Liver (tissue), 9 donors: ENCODE data around the gene BHLHA15. TPM values are rescaled to one million over a fixed set of nuclear protein-coding genes. Genes with fewer than 3 reads are reported as not detected.

Experiments
- DNase-seq: peaks from one replicate; pipeline ENCODE4 v3.0.0-alpha.2; 2017; ENCODE audit warnings: low spot score
- H3K27ac ChIP-seq, 2 donors: one replicate each; pipeline ENCODE4 v1.7.0; 2013; ENCODE audit warnings: inconsistent platforms in 2 of 2, low read length in 2 of 2, control low read depth in 1 of 2, low read depth in 1 of 2, mild to moderate bottlenecking in 1 of 2
- H3K27me3 ChIP-seq, 4 donors: one replicate each; pipeline versions ENCODE4 v1.6.1 to v1.7.0; 2013; ENCODE audit warnings: low read length in 3 of 4, inconsistent platforms in 1 of 4, mild to moderate bottlenecking in 1 of 4, moderate library complexity in 1 of 4; ENCODE audit not compliant: control insufficient read depth in 4 of 4, insufficient read depth in 4 of 4
- H3K36me3 ChIP-seq, 4 donors: one replicate each; pipeline versions ENCODE4 v1.6.1 to v1.7.0; 2013; ENCODE audit warnings: low read length in 3 of 4, mild to moderate bottlenecking in 3 of 4, low read depth in 1 of 4, moderate library complexity in 1 of 4; ENCODE audit not compliant: control insufficient read depth in 4 of 4, insufficient read depth in 3 of 4
- H3K4me1 ChIP-seq, 4 donors: one replicate each; pipeline versions ENCODE4 v1.6.1 to v1.7.0; 2013; ENCODE audit warnings: low read length in 3 of 4, mild to moderate bottlenecking in 3 of 4, moderate library complexity in 1 of 4; ENCODE audit not compliant: control insufficient read depth in 4 of 4, insufficient read depth in 4 of 4
- H3K4me3 ChIP-seq, 3 donors: one replicate each; pipeline versions ENCODE4 v1.6.1 to v1.7.0; 2013; ENCODE audit warnings: low read length in 3 of 3, control low read depth in 1 of 3, low read depth in 1 of 3, mild to moderate bottlenecking in 1 of 3
- H3K9ac ChIP-seq, 2 donors: one replicate each; pipeline ENCODE4 v1.7.0; 2013; ENCODE audit warnings: low read length in 2 of 2, mild to moderate bottlenecking in 2 of 2, moderate library complexity in 2 of 2, control low read depth in 1 of 2, low read depth in 1 of 2
- H3K9me3 ChIP-seq, 4 donors: one replicate each; pipeline versions ENCODE4 v1.6.1 to v1.7.0; 2013; ENCODE audit warnings: low read length in 3 of 4; ENCODE audit not compliant: control insufficient read depth in 4 of 4
- ATF3 ChIP-seq: IDR thresholded peaks from 2 replicates; pipeline ENCODE4 v1.6.1; 2016; ENCODE audit warnings: antibody characterized with exemption
- EGR1 ChIP-seq, 2 donors: IDR thresholded peaks; 2 replicates each; pipeline ENCODE4 v1.6.1; 2016 to 2018; ENCODE audit warnings: antibody characterized with exemption in 2 of 2, low read depth in 2 of 2
- FOXA1 ChIP-seq: IDR thresholded peaks from 2 replicates; pipeline ENCODE4 v1.6.1; 2016; ENCODE audit warnings: antibody characterized with exemption
- FOXA2 ChIP-seq: IDR thresholded peaks from 2 replicates; pipeline ENCODE4 v1.6.1; 2016; ENCODE audit warnings: antibody characterized with exemption
- GABPA ChIP-seq, 2 donors: IDR thresholded peaks in 1 of 2; conservative IDR thresholded peaks in 1 of 2; 2 replicates each; pipeline ENCODE4 v1.6.1; 2016; ENCODE audit warnings: antibody characterized with exemption in 2 of 2, mild to moderate bottlenecking in 1 of 2, moderate library complexity in 1 of 2
- HNF4A ChIP-seq, 2 donors: conservative IDR thresholded peaks; 2 replicates each; pipeline ENCODE4 v1.6.1; 2016; ENCODE audit warnings: antibody characterized with exemption in 2 of 2, mild to moderate bottlenecking in 2 of 2
- HNF4G ChIP-seq: IDR thresholded peaks from 2 replicates; pipeline ENCODE4 v1.6.1; 2016; ENCODE audit warnings: antibody characterized with exemption
- JUND ChIP-seq, 2 donors: IDR thresholded peaks; 2 replicates each; pipeline ENCODE4 v1.6.1; 2016; ENCODE audit warnings: antibody characterized with exemption in 2 of 2
- NR2F2 ChIP-seq: IDR thresholded peaks from 2 replicates; pipeline ENCODE4 v1.6.1; 2016; ENCODE audit warnings: antibody characterized with exemption
- REST ChIP-seq: IDR thresholded peaks from 2 replicates; pipeline ENCODE4 v1.6.1; 2016; ENCODE audit warnings: antibody characterized with exemption, mild to moderate bottlenecking
- SP1 ChIP-seq: IDR thresholded peaks from 2 replicates; pipeline ENCODE4 v1.6.1; 2018; ENCODE audit warnings: antibody characterized with exemption, mild to moderate bottlenecking
- TAF1 ChIP-seq: conservative IDR thresholded peaks from 2 replicates; pipeline ENCODE4 v1.6.1; 2016; ENCODE audit warnings: antibody characterized with exemption, mild to moderate bottlenecking
- WGBS: extraction: QIAGEN DNeasy Blood & Tissue Kit; methylation state at CpG from one replicate; pipeline ENCODE4 v1.1.7; 2013; 5-methylcytosine and 5-hydroxymethylcytosine counted together
- polyA plus RNA-seq, 2 donors: library from polyadenylated mRNA; stranded (reverse) in 1 of 2; unstranded in 1 of 2; fragments of 200-250 nt in 1 of 2; fragments of >200 nt in 1 of 2; fragmentation: Nextera tagmentation in 1 of 2; extraction: Ambion mirVana in 1 of 2; gene quantifications; one replicate each; pipeline versions ENCODE4 v1.2.1 to v1.2.3, GENCODE V29; 2013 to 2015
- total RNA-seq, 2 donors: library from RNA; depleted of rRNA; stranded (reverse); fragments of >200 nt; gene quantifications; one replicate each; pipeline ENCODE4 v1.2.3, GENCODE V29; 2014
- TF ChIP-seq, protein P1 (sequence below): IDR thresholded peaks from 2 replicates; pipeline ENCODE4 v1.6.1; 2016; ENCODE audit warnings: antibody characterized with exemption
- TF ChIP-seq, protein P2 (sequence below): IDR thresholded peaks from 2 replicates; pipeline ENCODE4 v1.6.1; 2016; ENCODE audit warnings: antibody characterized with exemption
- donor health status: healthy.
- donor health status: healthy.
- donor health status: healthy.
- donor health status: healthy.
- donor health status: healthy.

Gene BHLHA15
- total and polyA plus RNA-seq, 4 donors: 1.0 to 28.9 (median 7.6) TPM

DNA sequence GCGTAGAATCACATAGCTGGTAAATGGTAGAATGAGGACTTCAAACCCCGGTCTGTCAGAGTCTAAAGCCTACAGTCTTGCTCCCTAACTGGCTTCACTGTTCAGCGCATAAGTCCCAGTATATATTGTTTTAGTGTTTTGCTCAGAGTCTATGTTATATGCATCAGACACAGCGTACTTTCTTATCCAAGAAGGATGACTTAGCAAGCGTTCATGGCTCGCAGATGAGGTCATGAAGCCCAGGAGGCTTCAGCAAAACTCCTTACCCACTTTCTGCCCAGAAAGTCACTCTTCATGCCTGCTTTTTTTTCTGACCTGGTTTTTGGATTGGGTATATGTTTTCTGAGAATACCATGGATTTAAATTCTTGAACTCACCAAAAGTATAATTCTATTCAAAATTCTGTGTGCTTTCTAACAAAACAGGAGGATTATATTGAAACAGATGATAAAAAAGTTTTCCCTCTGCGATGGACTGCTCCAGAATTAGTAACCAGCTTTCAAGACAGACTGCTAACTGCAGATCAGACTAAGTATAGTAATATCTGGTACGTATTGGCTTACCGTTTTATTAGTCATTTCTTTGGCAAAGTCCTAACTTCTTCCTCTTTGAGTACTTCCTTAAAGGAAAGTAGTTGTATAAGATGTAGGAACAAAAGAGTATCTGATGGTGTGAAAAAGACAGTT, 24.6 kb upstream of the BHLHA15 start:
- H3K9ac ChIP-seq: no peak overlapping the region
- no peak overlapping the region for H3K27ac ChIP-seq
- H3K36me3 ChIP-seq: peaks cover 6 to 11% (median 8%) of the 10 kb centered on the region in 4 donors
- no peaks in the 10 kb centered on the region for H3K4me1 ChIP-seq
- TF ChIP-seq HNF4A (conservative IDR thresholded peaks at IDR 0.05): no peak
- TF ChIP-seq, protein P1, sequence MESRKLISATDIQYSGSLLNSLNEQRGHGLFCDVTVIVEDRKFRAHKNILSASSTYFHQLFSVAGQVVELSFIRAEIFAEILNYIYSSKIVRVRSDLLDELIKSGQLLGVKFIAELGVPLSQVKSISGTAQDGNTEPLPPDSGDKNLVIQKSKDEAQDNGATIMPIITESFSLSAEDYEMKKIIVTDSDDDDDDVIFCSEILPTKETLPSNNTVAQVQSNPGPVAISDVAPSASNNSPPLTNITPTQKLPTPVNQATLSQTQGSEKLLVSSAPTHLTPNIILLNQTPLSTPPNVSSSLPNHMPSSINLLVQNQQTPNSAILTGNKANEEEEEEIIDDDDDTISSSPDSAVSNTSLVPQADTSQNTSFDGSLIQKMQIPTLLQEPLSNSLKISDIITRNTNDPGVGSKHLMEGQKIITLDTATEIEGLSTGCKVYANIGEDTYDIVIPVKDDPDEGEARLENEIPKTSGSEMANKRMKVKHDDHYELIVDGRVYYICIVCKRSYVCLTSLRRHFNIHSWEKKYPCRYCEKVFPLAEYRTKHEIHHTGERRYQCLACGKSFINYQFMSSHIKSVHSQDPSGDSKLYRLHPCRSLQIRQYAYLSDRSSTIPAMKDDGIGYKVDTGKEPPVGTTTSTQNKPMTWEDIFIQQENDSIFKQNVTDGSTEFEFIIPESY: no peak
- TF ChIP-seq NR2F2: no peak
- no peak for TF ChIP-seq HNF4G
- TF ChIP-seq JUND (IDR thresholded peaks at IDR 0.05): no peak
- no peak for TF ChIP-seq EGR1 (IDR thresholded peaks at IDR 0.05; ENCODE audit: low read depth in 2 of 2)
- no peak for TF ChIP-seq REST
- TF ChIP-seq TAF1: no peak
- no peak for TF ChIP-seq GABPA (IDR thresholded peaks at IDR 0.05 in 1 of 2, conservative IDR thresholded peaks at IDR 0.05 in 1 of 2)
- no peak for TF ChIP-seq SP1
- no peak for TF ChIP-seq ATF3
- H3K27me3 ChIP-seq: no peaks in the 10 kb centered on the region
- DNase-seq: no peak
- H3K9me3 ChIP-seq: no peaks in the 10 kb centered on the region
- 83% methylated on average over 9 of the region's 9 CpGs for WGBS
- H3K4me3 ChIP-seq: no peak overlapping the region

- no peak overlapping the region for H3K4me3 ChIP-seq
- H3K9ac ChIP-seq: no peak overlapping the region
- H3K9me3 ChIP-seq: no peaks in the 10 kb centered on the region
- H3K27ac ChIP-seq: no peak overlapping the region
- DNase-seq: no peak
- TF ChIP-seq NR2F2: no peak
- no peaks in the 10 kb centered on the region for H3K27me3 ChIP-seq
- peaks cover 9 to 16% (median 12%) of the 10 kb centered on the region in 4 donors for H3K36me3 ChIP-seq
- WGBS: 75% methylated on average over 1 of the region's 1 CpG
- H3K4me1 ChIP-seq: no peaks in the 10 kb centered on the region
Measured at GRCh38 chr7:98187138-98187502, 24.1 kb upstream of the BHLHA15 start.

- WGBS: 95% methylated on average over 11 of the region's 11 CpGs
- Histone ChIP-seq H3K9me3 (no peaks in the 10 kb centered on the region), H3K36me3 (peaks cover 13 to 36% (median 29%) of the 10 kb centered on the region in 4 donors), H3K4me1 (no peaks in the 10 kb centered on the region), H3K9ac (no peak overlapping the region), H3K4me3 (no peak overlapping the region), H3K27me3 (no peaks in the 10 kb centered on the region), H3K27ac (no peak overlapping the region)
- peak; percentile 23 for DNase-seq
- no peak for TF ChIP-seq NR2F2
- no peak for TF ChIP-seq ATF3
- TF ChIP-seq, protein P2, sequence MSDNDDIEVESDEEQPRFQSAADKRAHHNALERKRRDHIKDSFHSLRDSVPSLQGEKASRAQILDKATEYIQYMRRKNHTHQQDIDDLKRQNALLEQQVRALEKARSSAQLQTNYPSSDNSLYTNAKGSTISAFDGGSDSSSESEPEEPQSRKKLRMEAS: no peak
- no peak for TF ChIP-seq TAF1
- no peak for TF ChIP-seq REST
- TF ChIP-seq HNF4A (conservative IDR thresholded peaks at IDR 0.05): no peak
- TF ChIP-seq FOXA2: no peak
- TF ChIP-seq, protein P1: no peak
- TF ChIP-seq SP1: no peak
- no peak for TF ChIP-seq FOXA1
Measured at GRCh38 chr7:98189559-98189958, 21.7 kb upstream of the BHLHA15 start.
